ENCODE data around the gene STOX1. TPM values are rescaled to one million over a fixed set of nuclear protein-coding genes. Genes with fewer than 3 reads are reported as not detected.

STOX1 gene
- total and polyA plus RNA-seq, 2 of the 13 experiments (the other 11 are each of a cell fraction or from before 2014, with no cell fraction given): 2.5 to 6.0 TPM

- TF ChIP-seq AHR (CRISPR knock-in tag; IDR thresholded peaks at IDR 0.05): no peak
- TF ChIP-seq ATF7-NPFF (CRISPR knock-in tag; IDR thresholded peaks at IDR 0.05; ENCODE audit: low read depth): no peak
- TF ChIP-seq, protein P1, sequence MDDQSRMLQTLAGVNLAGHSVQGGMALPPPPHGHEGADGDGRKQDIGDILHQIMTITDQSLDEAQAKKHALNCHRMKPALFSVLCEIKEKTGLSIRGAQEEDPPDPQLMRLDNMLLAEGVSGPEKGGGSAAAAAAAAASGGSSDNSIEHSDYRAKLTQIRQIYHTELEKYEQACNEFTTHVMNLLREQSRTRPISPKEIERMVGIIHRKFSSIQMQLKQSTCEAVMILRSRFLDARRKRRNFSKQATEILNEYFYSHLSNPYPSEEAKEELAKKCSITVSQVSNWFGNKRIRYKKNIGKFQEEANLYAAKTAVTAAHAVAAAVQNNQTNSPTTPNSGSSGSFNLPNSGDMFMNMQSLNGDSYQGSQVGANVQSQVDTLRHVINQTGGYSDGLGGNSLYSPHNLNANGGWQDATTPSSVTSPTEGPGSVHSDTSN (CRISPR knock-in tag; IDR thresholded peaks at IDR 0.05; ENCODE audit: borderline replicate concordance): no peak
- no peak for TF ChIP-seq ZXDC (CRISPR knock-in tag; IDR thresholded peaks at IDR 0.05)
- TF ChIP-seq ZNF383 (CRISPR knock-in tag; IDR thresholded peaks at IDR 0.05; ENCODE audit: borderline replicate concordance): no peak
- TF ChIP-seq NR2C2 (CRISPR knock-in tag; IDR thresholded peaks at IDR 0.05; ENCODE audit: borderline replicate concordance): peak; percentile 51; the same call in 1 of the 2 replicates
- no peak for TF ChIP-seq SP2 (CRISPR knock-in tag; IDR thresholded peaks at IDR 0.05)
- TF ChIP-seq CHCHD3 (CRISPR knock-in tag; IDR thresholded peaks at IDR 0.05): no peak
- TF ChIP-seq FIP1L1 (IDR thresholded peaks at IDR 0.05; ENCODE audit: borderline replicate concordance, insufficient read depth, low read depth, low read length): no peak
- TF ChIP-seq ZNF34 (CRISPR knock-in tag; IDR thresholded peaks at IDR 0.05; ENCODE audit: borderline replicate concordance): no peak
- no peak for TF ChIP-seq ZNF557 (CRISPR knock-in tag; IDR thresholded peaks at IDR 0.05)
- no peak for TF ChIP-seq ZNF800 (CRISPR knock-in tag; IDR thresholded peaks at IDR 0.05)
- TF ChIP-seq ZC3H13 (CRISPR knock-in tag; IDR thresholded peaks at IDR 0.05): no peak
- no peak for TF ChIP-seq RNF2 (conservative IDR thresholded peaks at IDR 0.05; ENCODE audit: low read depth)
- no peak for TF ChIP-seq KLF13 (CRISPR knock-in tag; IDR thresholded peaks at IDR 0.05)
- no peak for TF ChIP-seq HDAC6 (IDR thresholded peaks at IDR 0.05; ENCODE audit: low read depth, low read length)
- no peak for TF ChIP-seq NPAS2 (CRISPR knock-in tag; IDR thresholded peaks at IDR 0.05; ENCODE audit: borderline replicate concordance)
- peak; percentile 33; the same call in 1 of the 2 replicates for TF ChIP-seq ZNF460 (CRISPR knock-in tag; IDR thresholded peaks at IDR 0.05; ENCODE audit: borderline replicate concordance)
- peak; percentile 64 for TF ChIP-seq POLR2AphosphoS5 (IDR thresholded peaks at IDR 0.05; ENCODE audit: low read depth, low read length)
- TF ChIP-seq ZSCAN22 (CRISPR knock-in tag; IDR thresholded peaks at IDR 0.05): no peak
These were observed 49.2 kb downstream of the STOX1 start (continued) for GRCh38 chr10:68876246-68877138.
